Measurements from ENCODE around the gene ASPDH. TPM values are rescaled to one million over a fixed set of nuclear protein-coding genes. Genes with fewer than 3 reads are reported as not detected.

Gene ASPDH
- total RNA-seq, 1 experiment from 2014 or later, result not detected

DNA sequence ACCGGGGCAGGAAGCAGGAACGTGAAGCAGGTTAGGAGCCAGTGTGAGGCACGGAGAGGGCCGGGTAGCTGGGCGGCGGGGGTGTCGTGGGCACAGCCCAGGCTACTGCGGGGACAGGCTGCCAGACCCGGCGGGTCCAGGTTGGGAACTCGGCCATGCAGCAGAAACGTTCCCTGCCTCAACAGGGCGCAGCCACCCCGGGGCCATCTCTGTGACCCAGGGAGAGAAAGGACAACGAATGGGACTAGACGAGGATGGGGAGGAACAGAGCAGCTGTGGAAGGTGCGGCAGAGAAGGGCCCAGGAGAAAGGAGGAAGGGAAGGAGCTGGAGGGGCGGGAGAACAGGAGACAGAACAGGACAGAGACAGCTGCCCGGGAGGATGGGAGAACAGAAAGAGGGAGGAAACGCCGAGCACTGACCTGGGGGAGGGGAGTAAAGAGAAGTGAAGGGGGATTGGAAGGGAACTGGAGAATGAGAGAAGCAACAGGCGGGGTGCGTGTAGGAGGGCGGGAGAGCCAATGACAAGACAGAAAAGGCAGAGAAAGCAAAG lies 24.2 kb downstream of the ASPDH start:
- no peaks in the 10 kb centered on the region for H3K79me1 ChIP-seq (ENCODE audit: insufficient read depth, low read depth, low read length, poor library complexity, severe bottlenecking)
- H2BK120ac ChIP-seq (ENCODE audit: low read depth, low read length, poor library complexity, severe bottlenecking), result no peak overlapping the region
- H3K4me1 Mint-ChIP-seq, result peaks cover 29 to 42% of the 10 kb centered on the region in 2 experiments
- no peak overlapping the region for H4K5ac ChIP-seq (ENCODE audit: insufficient read length, low read depth, low read length)
- no peak overlapping the region for H3K56ac ChIP-seq (ENCODE audit: insufficient read length, low read depth, low read length)
- H3K4ac ChIP-seq (ENCODE audit: low read depth, low read length), result no peak overlapping the region
- peaks cover 5% of the 10 kb centered on the region for H3K23me2 ChIP-seq (ENCODE audit: insufficient read length, low read depth, low read length, poor library complexity, severe bottlenecking)
- H3K27me3 Mint-ChIP-seq (ENCODE audit: low read depth), result peaks cover 92% of the 10 kb centered on the region
- H3K14ac ChIP-seq (ENCODE audit: insufficient read depth, low read length), result peak overlapping the region; percentile 51; the same call in 1 of the 2 replicates
- H4K91ac ChIP-seq (ENCODE audit: insufficient read length, low read depth, low read length), result no peak overlapping the region
- H3K79me2 ChIP-seq (ENCODE audit: insufficient read depth, low read length), result no peaks in the 10 kb centered on the region
- TF ChIP-seq, protein P1, sequence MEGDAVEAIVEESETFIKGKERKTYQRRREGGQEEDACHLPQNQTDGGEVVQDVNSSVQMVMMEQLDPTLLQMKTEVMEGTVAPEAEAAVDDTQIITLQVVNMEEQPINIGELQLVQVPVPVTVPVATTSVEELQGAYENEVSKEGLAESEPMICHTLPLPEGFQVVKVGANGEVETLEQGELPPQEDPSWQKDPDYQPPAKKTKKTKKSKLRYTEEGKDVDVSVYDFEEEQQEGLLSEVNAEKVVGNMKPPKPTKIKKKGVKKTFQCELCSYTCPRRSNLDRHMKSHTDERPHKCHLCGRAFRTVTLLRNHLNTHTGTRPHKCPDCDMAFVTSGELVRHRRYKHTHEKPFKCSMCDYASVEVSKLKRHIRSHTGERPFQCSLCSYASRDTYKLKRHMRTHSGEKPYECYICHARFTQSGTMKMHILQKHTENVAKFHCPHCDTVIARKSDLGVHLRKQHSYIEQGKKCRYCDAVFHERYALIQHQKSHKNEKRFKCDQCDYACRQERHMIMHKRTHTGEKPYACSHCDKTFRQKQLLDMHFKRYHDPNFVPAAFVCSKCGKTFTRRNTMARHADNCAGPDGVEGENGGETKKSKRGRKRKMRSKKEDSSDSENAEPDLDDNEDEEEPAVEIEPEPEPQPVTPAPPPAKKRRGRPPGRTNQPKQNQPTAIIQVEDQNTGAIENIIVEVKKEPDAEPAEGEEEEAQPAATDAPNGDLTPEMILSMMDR (conservative IDR thresholded peaks at IDR 0.05), result no peak
- no peak overlapping the region for H2BK15ac ChIP-seq (ENCODE audit: low read depth, low read length)
- no peak overlapping the region for H2AFZ ChIP-seq (ENCODE audit: low read length)
- DNase-seq, result peak; percentile 59
- peak overlapping the region in 1 of 2 experiments; percentile 55; a peak in 2 of 5 replicates for H3K4me3 Mint-ChIP-seq
- H3K9ac ChIP-seq (ENCODE audit: extremely low read depth, insufficient read length, low read length), result no peak overlapping the region
- peaks cover 25 to 32% (median 26%) of the 10 kb centered on the region in 3 experiments for H3K36me3 Mint-ChIP-seq (ENCODE audit: insufficient read depth in 1 of 3, low read depth in 3 of 3)
- no peaks in the 10 kb centered on the region for H4K20me1 ChIP-seq (ENCODE audit: control insufficient read depth, insufficient read depth, insufficient read length)
- peaks cover 7% of the 10 kb centered on the region; the same call in 1 of the 2 replicates for H3K27me3 ChIP-seq (ENCODE audit: insufficient read depth, low read length)
- no CpG with 5 or more reads among the region's 24 CpGs for WGBS (ENCODE audit: extremely low coverage, insufficient read length, low lambda C conversion rate)
- no peak overlapping the region for H3T11ph ChIP-seq (ENCODE audit: low read length)
- no peak overlapping the region for H4K8ac ChIP-seq (replicated peaks; ENCODE audit: insufficient read length, low read depth, low read length)
- H3K18ac ChIP-seq (ENCODE audit: insufficient read length, low read depth, low read length), result peak overlapping the region; percentile 35
- H3K9me3 ChIP-seq (ENCODE audit: control insufficient read depth, low read depth, low read length), result peaks cover 8% of the 10 kb centered on the region
- no peak overlapping the region for H2AK5ac ChIP-seq (ENCODE audit: insufficient read length, low read length)
- H2BK5ac ChIP-seq (ENCODE audit: insufficient read length, low read length), result no peak overlapping the region
- no peak overlapping the region for H3K27ac Mint-ChIP-seq
- no peak overlapping the region for H2BK20ac ChIP-seq (ENCODE audit: low read depth, low read length, poor library complexity, severe bottlenecking)
- no peak overlapping the region for H3K27ac ChIP-seq (ENCODE audit: insufficient read length, low read depth, low read length)
- no peak overlapping the region for H3K23ac ChIP-seq (ENCODE audit: insufficient read length, low read depth, low read length)
- no peak overlapping the region for H2BK12ac ChIP-seq (ENCODE audit: insufficient read length, low read depth, low read length)
- H3K4me2 ChIP-seq (ENCODE audit: insufficient read depth, insufficient read length, low read length), result peak overlapping the region; percentile 42
- H3K4me1 ChIP-seq (ENCODE audit: insufficient read depth, low read length), result peaks cover 4% of the 10 kb centered on the region; the same call in 1 of the 2 replicates
- H3K9me3 Mint-ChIP-seq, result peaks cover 31 to 43% of the 10 kb centered on the region in 2 experiments
